Mesenteric fat pad (tissue), 1 donor: Measurements from ENCODE around the gene STX18. TPM values are rescaled to one million over a fixed set of nuclear protein-coding genes. Genes with fewer than 3 reads are reported as not detected.

Experiments
- DNase-seq: peaks from one replicate; pipeline ENCODE4 v3.0.0-alpha.2; 2020; ENCODE audit warnings: low spot score
- total RNA-seq: library from RNA; stranded (reverse); fragmentation: NEBNext Ultra II Directional; extraction: Animal tissue kit (Norgen Biotek cat#: 25700); gene quantifications from one replicate; pipeline ENCODE4 v1.2.1, GENCODE V29; 2021
- donor health status: DM: yes; HTN: yes; CAD: no.

The STX18 gene
- total RNA-seq, 1 donor from 2014 or later, result 24.1 TPM

- DNase-seq, result no peak
Observed at GRCh38 chr4:4407299-4408131, 134.3 kb downstream of the STX18 start.

GRCh38 chr4:4406455-4407298, 135.2 kb downstream of the STX18 start:
- DNase-seq, result no peak

DNA sequence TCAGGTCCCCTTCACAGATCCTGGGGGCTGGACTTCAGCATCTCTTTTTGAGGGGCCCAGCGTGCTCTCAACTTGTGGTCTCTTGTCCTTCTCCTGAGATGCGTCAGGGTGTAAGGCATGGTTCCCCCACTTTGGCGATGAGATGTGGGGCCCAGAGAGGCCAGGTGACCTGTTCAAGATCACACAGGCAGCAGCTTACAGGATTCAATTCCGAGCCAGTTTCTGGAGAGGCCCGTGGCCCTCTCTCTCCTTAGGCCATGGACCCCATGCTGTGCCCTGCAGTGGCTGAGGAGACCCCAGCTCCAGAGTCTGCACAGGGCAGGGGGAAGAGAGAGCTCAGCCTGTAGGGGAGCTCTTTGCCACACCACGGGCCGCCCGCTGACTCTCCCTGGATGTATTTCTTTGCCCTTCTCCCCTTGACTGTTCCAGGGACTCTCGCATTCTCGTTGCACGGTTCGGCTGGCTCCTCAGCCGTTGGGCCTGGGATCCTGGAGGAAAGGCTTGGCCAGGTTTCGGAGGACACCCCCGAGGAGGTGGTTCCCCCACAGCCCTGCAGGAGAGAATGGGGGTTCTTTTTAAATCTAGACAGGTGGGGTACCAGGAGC, 136.4 kb downstream of the STX18 start:
- DNase-seq, result no peak

DNA sequence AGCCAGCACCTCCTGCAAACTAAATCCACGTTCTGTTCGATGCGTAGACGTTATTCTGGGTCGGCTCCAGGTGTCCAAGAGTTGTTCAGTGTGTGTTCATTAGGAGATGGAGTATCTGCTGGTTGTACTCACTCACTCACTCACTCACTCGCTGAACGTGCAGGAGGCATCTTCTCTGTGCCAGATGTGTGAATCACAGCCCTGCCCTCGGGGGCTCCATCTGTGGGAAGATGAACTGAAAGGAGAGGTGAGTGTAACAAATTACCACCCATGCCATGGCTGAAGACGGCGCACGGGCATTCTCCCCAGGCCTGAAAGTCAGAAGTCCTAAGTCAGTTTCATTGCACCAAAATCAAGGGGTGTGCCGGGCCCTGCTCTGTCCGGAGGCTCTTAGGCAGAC, 138.9 kb downstream of the STX18 start:
- DNase-seq, result no peak

- DNase-seq, result no peak
Observed at GRCh38 chr4:4401036-4401435, 140.8 kb downstream of the STX18 start.

DNA sequence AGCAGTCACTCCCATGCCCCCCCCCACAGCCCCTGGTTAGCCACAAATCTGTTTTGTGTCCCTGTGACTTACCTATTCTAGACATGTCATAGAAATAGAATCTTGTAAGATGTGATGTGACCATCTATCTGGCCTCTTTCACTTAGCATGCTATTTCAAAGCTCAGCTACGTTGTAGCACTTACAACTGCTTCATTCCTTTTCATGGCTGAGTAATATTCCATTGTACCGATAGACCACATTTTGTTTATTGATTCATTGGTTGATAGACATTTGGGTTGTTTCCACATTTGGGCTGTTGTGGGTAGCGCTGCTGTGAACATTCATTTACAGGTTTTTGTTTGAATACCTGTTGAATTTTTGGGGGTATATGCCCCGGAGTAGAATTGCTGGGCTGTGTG, 143.4 kb downstream of the STX18 start:
- no peak for DNase-seq

- no peak for DNase-seq
Observed at GRCh38 chr4:4397441-4397819, 144.4 kb downstream of the STX18 start.

DNA sequence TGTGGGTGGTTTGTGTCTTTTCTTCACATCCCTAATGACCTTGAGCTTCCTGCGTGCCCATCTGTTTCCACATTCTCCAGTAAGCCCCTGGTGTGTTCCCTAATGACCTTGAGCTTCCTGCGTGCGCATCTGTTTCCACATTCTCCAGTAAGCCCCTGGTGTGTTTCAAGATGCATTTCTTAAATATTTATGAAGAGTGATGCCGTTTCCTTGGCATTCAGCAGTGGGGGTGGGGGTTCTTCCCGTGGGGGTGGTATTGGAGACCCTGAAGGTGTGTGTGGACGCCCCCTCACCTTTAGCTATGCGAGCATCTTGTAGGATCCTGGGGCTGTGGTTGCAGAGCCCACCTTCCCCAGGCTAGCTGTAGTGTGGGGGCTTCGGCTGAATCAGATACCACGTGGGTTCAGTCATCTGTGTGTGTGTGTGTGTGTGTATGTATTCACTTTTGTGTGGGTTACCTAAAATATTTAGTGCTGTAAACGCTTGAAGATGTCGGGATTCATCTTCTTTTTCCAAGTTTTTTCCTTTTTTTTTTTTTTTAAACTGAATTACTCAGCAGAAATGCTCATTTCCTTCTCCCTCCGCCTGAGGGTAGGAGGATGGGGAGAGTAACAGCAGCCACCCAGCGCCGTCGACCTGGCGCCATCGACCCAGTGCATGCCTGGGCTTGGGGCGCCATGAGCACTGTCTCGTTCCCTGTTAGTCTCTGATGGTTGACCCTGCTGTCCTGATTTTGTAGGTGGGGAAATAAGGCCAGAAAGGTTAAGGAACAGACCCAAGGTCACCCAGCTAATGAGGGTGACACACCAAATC, 145.0 kb downstream of the STX18 start:
- no peak for DNase-seq

DNA sequence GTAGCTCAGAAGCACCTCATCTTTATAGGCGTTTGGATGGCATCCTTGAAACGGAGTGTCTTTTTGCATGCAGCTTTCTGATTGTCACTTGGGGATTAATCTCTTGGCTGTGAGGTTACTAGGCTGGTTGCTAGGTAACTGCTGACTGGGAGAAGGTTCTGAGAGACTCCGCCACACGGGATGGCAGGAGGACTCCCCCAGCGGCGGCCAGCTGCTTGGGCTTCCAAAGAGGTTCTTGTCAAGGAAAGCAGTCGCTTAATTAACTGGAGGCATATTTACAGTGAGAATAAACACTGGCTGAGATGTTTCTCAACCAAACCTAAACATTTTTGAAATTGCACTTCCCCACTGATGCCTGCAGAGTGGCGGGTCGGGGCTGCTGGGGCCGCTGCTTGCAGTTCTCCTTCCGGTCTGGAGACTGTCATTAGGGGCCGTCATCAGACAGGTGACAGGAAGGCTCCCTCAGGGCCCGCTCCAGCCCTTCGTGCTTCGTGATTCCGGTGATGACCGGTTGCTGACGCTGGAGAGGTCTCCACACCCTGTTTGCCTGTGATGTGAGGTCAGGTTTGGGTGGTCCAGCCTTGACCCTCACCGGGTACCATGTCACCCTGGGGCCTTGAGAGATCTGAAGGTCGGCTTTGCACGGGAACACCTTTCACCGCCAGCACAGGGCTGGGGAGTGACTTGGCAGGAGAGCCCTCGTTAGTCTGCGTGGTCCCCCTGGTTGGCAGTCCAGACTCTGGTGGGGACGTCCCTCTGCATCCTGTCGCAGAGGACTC, 145.8 kb downstream of the STX18 start:
- DNase-seq, result no peak

DNA sequence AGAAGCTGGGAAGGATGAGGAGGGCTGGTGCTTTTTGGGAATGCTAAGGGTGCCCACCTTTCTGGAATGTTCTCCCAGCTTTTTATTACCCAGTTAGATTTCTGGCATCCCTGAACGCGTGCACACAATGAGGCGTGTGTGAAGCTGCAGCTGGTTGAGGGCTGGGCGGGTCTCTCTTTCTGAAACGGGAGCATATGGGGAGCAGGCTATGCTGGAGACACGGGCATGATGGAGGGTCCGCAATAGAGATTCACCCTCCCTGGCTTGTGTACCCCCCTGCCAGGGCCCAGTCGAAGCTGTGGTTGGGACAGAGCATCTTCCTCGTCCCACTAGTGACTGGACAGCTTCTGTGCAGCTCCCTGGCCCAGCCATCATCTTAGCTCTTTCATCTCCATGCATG, 146.5 kb downstream of the STX18 start:
- no peak for DNase-seq

DNA sequence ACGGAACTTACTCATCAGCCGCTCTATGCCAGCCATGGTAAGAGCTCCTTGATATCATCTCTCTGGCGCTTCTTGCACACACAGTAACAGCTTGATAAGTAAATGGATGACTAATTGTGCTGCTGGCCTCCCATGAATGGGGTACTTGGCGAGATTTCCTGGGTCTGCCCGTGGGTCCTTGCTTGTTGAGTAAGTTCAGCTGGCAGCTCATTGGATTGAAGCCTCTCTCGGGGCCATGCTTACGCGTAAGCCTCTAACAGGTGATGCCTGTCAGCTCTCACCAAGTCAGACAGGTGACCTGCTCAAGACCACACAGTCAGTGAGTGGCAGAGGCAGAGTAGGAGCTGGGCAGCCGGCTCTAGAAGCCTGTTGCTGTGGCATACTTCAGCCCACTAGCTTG, 147.2 kb downstream of the STX18 start:
- no peak for DNase-seq

- DNase-seq, result no peak
Observed at GRCh38 chr4:4392501-4393183, 149.2 kb downstream of the STX18 start.

DNA sequence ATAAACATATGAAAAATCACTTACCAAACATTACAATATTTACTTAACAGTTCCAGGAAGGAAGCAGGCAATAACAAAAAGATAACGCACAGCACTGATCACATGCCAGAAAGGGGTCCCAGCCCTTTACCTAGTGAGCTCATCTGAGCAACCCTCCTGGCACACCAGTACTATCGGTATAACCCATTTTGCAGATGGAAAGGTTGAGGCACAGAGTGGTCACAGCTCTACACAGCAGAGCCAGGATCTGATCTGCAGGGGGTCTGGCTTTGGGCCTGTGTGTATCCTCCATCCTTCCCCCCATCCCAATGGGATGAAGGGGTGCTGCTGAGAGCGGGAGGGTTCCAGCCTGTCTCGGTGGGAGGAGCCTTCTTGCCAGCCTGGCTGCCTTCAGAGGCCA, 150.0 kb downstream of the STX18 start:
- no peak for DNase-seq

GRCh38 chr4:4390515-4391240, 151.2 kb downstream of the STX18 start:
- DNase-seq, result no peak

DNA sequence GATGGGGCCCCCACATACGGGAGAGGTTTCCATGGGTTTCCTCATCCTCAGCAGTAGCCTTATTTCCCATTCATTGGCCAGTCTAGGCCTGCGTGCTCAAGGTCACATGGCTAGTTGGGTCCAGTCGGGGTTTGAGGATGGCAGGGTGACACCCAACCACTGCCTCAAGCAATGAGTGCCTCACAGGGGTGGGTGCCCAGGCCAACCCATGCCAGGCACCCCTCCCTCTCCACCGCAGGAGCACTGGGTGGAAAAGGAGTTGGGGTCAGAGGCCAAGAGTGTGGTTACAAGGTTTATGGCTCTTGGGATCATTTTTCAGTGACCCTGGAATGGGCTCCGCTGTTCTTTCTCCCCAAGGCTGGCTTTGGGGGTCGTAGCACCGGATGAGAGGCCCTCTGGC, 151.8 kb downstream of the STX18 start:
- no peak for DNase-seq

DNA sequence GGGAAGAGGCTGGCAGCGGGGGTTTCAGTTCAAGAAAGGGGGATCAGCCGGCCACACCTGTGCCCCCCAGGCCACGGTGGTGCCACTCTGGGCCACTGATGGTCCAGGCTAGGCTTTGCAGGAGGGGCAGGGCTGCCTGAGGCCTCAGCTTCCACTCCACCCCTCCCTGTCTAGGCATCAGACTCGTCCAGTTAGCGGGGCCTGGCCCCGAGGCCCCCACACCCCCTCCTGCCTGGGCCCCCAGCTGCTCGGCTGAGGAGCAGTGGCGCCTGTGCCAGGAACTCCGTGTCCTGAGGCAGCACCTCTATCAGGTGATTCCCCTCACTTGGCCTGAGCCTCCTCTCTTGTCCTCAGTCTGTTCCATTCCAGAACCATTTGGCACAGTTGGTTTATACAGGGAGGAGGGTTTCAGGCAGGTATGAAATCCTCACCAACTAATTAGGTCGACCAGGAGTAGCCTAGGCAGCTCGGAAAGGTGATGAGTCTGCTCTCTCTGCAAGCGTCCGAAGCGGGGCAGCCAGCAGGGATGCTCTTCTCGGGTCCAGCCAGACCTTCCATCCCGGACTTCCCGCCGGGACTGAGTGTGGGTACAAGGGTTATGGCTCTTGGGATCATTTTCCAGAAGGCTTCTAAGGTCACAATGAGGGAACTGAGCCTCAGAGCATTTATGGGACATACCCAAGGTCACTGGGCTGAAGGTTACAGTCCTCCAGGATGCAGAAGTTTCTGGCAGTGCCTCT, 152.8 kb downstream of the STX18 start:
- no peak for DNase-seq

- no peak for DNase-seq
Observed at GRCh38 chr4:4388311-4388790, 153.5 kb downstream of the STX18 start.
